PFSK-1 (cell line): ENCODE data around the gene BCAR3.

Experiments
- FOXP2 ChIP-seq: optimal IDR thresholded peaks from 2 replicates; pipeline ENCODE3; 2011; ENCODE audit warnings: borderline replicate concordance, control low read depth, inconsistent platforms; ENCODE audit not compliant: insufficient read depth; ENCODE audit errors: extremely low read length, extremely low read depth
- POLR2AphosphoS5 ChIP-seq: IDR thresholded peaks from 2 replicates; pipeline ENCODE4 v1.6.1; 2012; ENCODE audit warnings: low read depth, mild to moderate bottlenecking, control low read depth, low read length, moderate library complexity
- REST ChIP-seq, 2 experiments: IDR thresholded peaks; 2 replicates each; pipeline versions ENCODE4 v1.6.1 to v1.8.0; 2011 to 2012; ENCODE audit warnings: low read depth in 2 of 2, low read length in 2 of 2, control low read depth in 1 of 2, inconsistent platforms in 1 of 2, mild to moderate bottlenecking in 1 of 2, moderate library complexity in 1 of 2; ENCODE audit not compliant: insufficient read depth in 1 of 2
- TAF1 ChIP-seq: IDR thresholded peaks from 2 replicates; pipeline ENCODE4 v1.6.1; 2012; ENCODE audit warnings: low read length, control low read depth, borderline replicate concordance; ENCODE audit not compliant: insufficient read depth

GRCh38 chr1:93716941-93717368, 35.3 kb upstream of the BCAR3 start:
- TF ChIP-seq REST (IDR thresholded peaks at IDR 0.05; ENCODE audit: insufficient read depth in 1 of 2, low read depth in 2 of 2, low read length in 2 of 2) (no peak), FOXP2 (no peak), POLR2AphosphoS5 (no peak), TAF1 (no peak)
